Spinal cord (tissue), 10 donors: ENCODE measurements around the gene GTF3A. TPM values are rescaled to one million over a fixed set of nuclear protein-coding genes. Genes with fewer than 3 reads are reported as not detected.

ENCODE experiments used
- DNase-seq, 6 donors: peaks; one replicate each; pipeline versions ENCODE4 v3.0.0 to v3.0.0-alpha.2; 2013 to 2015; ENCODE audit warnings: low spot score in 6 of 6, low read depth in 4 of 6
- H3K27ac ChIP-seq: one replicate; pipeline ENCODE4 v1.5.1; 2013; ENCODE audit warnings: low read depth, low read length, control low read depth
- H3K27me3 ChIP-seq: one replicate; pipeline ENCODE4 v1.6.1; 2013; ENCODE audit warnings: low read length; ENCODE audit not compliant: control insufficient read depth, insufficient read depth
- H3K36me3 ChIP-seq: one replicate; pipeline ENCODE4 v1.6.1; 2013; ENCODE audit warnings: low read length; ENCODE audit not compliant: control insufficient read depth, insufficient read depth
- H3K4me1 ChIP-seq: one replicate; pipeline ENCODE4 v1.6.1; 2013; ENCODE audit warnings: low read length; ENCODE audit not compliant: control insufficient read depth, insufficient read depth
- H3K4me3 ChIP-seq: one replicate; pipeline ENCODE4 v1.5.1; 2013; ENCODE audit warnings: low read depth, low read length, control low read depth
- H3K9me3 ChIP-seq: one replicate; pipeline ENCODE4 v1.6.1; 2013; ENCODE audit warnings: low read length; ENCODE audit not compliant: control insufficient read depth, insufficient read depth
- WGBS: methylation state at CpG from one replicate; pipeline ENCODE4 v1.1.5; 2013; ENCODE audit warnings: missing lambda C conversion rate; ENCODE audit not compliant: insufficient coverage; 5-methylcytosine and 5-hydroxymethylcytosine counted together
- polyA plus RNA-seq, 2 donors: library from polyadenylated mRNA; unstranded; fragments of 120-200 nt; gene quantifications; one replicate each; pipeline ENCODE4 v1.2.1, GENCODE V29; 2013; ENCODE audit not compliant: insufficient read length in 2 of 2
- total RNA-seq, 2 donors: library from RNA; depleted of rRNA in 1 of 2; stranded (reverse); fragments of 120-200 nt in 1 of 2; fragments of >200 nt in 1 of 2; gene quantifications; one replicate each; pipeline versions ENCODE4 v1.2.3 to v1.2.4, GENCODE V29; 2013 to 2014
- donor health status: healthy.

Gene GTF3A
- total and polyA plus RNA-seq, 4 donors = 77.4 to 162 (median 113) TPM

DNA sequence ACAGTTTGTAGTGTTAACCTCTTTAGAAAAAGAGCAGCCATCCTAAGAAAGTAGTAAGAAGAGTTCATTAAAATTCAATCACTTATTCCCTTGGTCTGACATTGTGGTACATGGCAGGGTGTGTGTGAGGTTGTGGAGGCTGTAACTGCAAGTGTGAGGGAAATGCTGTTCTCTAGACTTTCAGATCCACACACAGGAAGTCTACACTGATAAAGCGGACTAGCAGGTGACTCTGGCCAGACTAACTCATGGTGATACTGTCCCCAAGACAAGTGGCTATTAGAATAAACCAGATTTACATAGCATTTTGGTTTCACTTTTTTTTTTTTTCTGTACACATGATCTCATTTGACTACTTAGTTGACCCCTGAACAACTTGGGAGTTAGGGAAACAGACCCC lies 16.0 kb downstream of the GTF3A start:
- no peak for DNase-seq
- WGBS = 100% methylated on average over 1 of the region's 1 CpG
- no peaks in the 10 kb centered on the region for H3K4me1 ChIP-seq
- H3K9me3 ChIP-seq = no peaks in the 10 kb centered on the region
- H3K27me3 ChIP-seq = no peaks in the 10 kb centered on the region
- no peak overlapping the region for H3K4me3 ChIP-seq
- no peak overlapping the region for H3K27ac ChIP-seq
- H3K36me3 ChIP-seq = peaks cover 7% of the 10 kb centered on the region

GRCh38 chr13:27442071-27442647 lies 17.7 kb downstream of the GTF3A start:
- Histone ChIP-seq H3K4me3 (no peak overlapping the region), H3K27ac (no peak overlapping the region), H3K27me3 (no peaks in the 10 kb centered on the region), H3K36me3 (peaks cover 7% of the 10 kb centered on the region), H3K9me3 (no peaks in the 10 kb centered on the region), H3K4me1 (no peaks in the 10 kb centered on the region)
- no peak for DNase-seq
- WGBS = 65% methylated on average over 14 of the region's 15 CpGs

- DNase-seq = no peak
- Histone ChIP-seq H3K36me3 (peaks cover 7% of the 10 kb centered on the region), H3K4me3 (no peak overlapping the region), H3K9me3 (no peaks in the 10 kb centered on the region), H3K27ac (no peak overlapping the region), H3K4me1 (no peaks in the 10 kb centered on the region), H3K27me3 (no peaks in the 10 kb centered on the region)
- WGBS = 76% methylated on average over 2 of the region's 7 CpGs
These were observed 18.4 kb downstream of the GTF3A start for GRCh38 chr13:27442797-27443196.

- no peaks in the 10 kb centered on the region for H3K27me3 ChIP-seq
- no peaks in the 10 kb centered on the region for H3K36me3 ChIP-seq
- no peak overlapping the region for H3K27ac ChIP-seq
- no peak overlapping the region for H3K4me3 ChIP-seq
- H3K4me1 ChIP-seq = peaks cover 16% of the 10 kb centered on the region
- no peak for DNase-seq
- no peaks in the 10 kb centered on the region for H3K9me3 ChIP-seq
- 100% methylated on average over 1 of the region's 7 CpGs for WGBS
These were observed 22.7 kb downstream of the GTF3A start for GRCh38 chr13:27446986-27447583.

DNA sequence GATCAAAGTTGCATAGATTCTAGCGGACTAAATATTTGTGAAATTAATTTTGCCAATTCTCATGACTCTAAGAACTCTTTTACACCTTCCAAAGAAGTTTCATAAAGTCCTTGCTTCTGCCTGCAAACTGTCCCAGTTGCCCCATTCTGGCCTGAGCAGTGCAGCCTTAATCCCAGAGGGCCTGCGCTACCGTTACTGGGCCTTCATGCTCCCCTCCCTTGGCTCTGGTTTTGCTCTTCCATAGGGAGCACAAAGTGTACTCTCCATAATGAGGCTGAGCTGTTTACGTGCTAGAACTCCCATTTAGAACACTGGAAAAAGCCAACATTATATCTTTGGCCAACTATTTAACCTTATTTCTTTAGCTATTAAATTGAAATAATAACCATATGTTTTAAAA lies 23.9 kb downstream of the GTF3A start:
- DNase-seq = no peak
- Histone ChIP-seq H3K4me3 (no peak overlapping the region), H3K4me1 (peaks cover 16% of the 10 kb centered on the region), H3K9me3 (no peaks in the 10 kb centered on the region), H3K36me3 (no peaks in the 10 kb centered on the region), H3K27me3 (no peaks in the 10 kb centered on the region), H3K27ac (no peak overlapping the region)
- 78% methylated on average over 4 of the region's 4 CpGs for WGBS

DNA sequence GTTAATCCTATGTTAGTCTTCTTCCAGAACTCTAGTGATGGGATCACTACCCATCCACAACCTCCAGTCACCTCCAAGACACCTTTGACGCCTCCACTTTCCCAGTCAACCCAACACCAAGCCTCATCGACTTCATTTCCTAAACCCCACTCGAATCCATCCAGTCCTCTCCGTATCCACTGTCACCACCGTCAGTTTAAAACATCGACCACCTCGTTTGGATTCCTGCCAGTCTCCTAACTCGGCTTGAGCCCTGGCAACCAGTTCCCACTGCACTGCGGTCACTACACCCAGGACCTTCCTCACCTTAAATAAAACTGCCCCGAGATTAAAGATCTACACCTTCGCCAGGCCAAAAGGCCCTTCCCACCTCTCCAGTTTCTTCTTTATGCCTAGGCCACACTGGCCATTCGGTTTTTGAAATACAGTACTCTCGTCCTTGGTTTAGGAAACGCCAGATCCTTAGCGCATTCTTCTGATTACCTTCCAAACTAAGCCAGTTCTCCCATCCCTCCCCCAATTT lies 24.7 kb downstream of the GTF3A start:
- H3K4me3 ChIP-seq = peak overlapping the region; percentile 100
- no peaks in the 10 kb centered on the region for H3K36me3 ChIP-seq
- no peaks in the 10 kb centered on the region for H3K9me3 ChIP-seq
- H3K27me3 ChIP-seq = no peaks in the 10 kb centered on the region
- WGBS = 54% methylated on average over 15 of the region's 15 CpGs
- DNase-seq = no peak
- peaks cover 16% of the 10 kb centered on the region for H3K4me1 ChIP-seq
- H3K27ac ChIP-seq = peak overlapping the region; percentile 99

- Histone ChIP-seq H3K4me3 (peak within 1 kb of the TSS; percentile 100), H3K4me1 (peaks cover 16% of the 10 kb centered on the region), H3K27ac (peak within 1 kb of the TSS; percentile 99), H3K9me3 (no peaks in the 10 kb centered on the region), H3K27me3 (no peaks in the 10 kb centered on the region), H3K36me3 (no peaks in the 10 kb centered on the region)
- under 1% methylated on average over 75 of the region's 81 CpGs for WGBS
- peak; percentile 89 to 99 (median 93) for DNase-seq
These were observed 25.8 kb downstream of the GTF3A start, which contains the start of gene MTIF3 for GRCh38 chr13:27449936-27450828. Gene MTIF3, minus strand, starts transcription at chr13:27450564. Its CDS starts 10,116 bp downstream, at chr13:27440448.

DNA sequence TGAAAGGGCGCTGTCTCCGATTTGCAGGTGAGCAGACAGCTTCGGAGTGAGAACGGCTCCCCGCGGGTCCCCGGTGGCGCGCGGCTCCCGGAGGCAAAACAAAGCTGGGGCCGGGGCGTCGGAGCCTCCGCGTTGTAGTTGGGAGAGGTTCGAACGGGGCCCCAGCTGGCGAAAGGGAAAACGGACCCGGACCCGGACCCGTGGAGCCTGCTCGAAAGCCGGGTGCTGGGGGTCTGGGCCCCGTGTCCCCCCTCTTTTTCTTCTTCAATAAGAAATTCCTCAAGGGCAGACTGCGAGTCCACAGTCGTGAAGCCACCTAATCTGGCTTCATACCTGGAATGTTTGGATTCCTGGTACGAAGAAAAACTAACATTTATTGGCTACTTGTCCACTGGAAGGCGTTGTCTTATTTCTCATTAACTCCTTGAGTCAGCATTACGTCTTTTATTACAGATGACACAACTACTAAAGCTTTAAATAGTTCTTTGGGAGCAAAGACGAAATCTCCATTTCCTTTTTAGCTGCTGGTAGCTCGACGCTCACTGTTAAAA lies 26.6 kb downstream of the GTF3A start:
- Histone ChIP-seq H3K27me3 (no peaks in the 10 kb centered on the region), H3K36me3 (no peaks in the 10 kb centered on the region), H3K27ac (peak overlapping the region; percentile 99), H3K9me3 (no peaks in the 10 kb centered on the region), H3K4me1 (peaks cover 19% of the 10 kb centered on the region), H3K4me3 (peak overlapping the region; percentile 100)
- peak in 4 of 6 donors; percentile 21 to 76 (median 52) for DNase-seq
- WGBS = under 1% methylated on average over 29 of the region's 34 CpGs

DNA sequence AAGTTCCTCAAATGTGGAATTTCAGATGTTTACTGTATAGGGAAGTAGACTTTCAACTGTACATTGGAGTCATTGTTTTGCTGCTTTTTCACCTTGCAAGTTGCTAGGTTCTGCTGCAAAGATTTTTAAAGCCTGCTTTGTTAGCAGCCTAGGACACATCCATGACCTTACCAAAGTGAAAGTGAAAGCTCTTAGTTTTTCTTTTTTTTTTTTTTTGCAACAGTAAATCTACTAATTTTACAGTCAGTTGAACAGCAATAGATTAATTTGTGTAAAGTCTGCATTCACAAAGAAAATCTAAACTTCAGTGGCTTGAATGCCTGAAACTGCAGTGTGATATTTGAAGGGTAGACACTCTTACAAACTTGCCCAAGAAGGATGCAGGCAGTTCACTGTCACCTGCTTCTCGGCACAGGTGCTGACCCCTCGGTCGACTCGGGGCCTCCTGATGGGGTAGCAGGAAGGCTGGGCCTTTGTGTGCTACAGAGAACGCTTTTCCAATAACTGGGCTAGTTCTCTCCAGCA lies 31.0 kb downstream of the GTF3A start:
- Histone ChIP-seq H3K36me3 (no peaks in the 10 kb centered on the region), H3K4me3 (no peak overlapping the region), H3K9me3 (no peaks in the 10 kb centered on the region), H3K27ac (peak overlapping the region; percentile 27), H3K4me1 (peaks cover 7% of the 10 kb centered on the region), H3K27me3 (no peaks in the 10 kb centered on the region)
- no peak for DNase-seq
- 9% methylated on average over 5 of the region's 5 CpGs for WGBS
